ENCODE data around the gene SOSTDC1. TPM values are rescaled to one million over a fixed set of nuclear protein-coding genes. Genes with fewer than 3 reads are reported as not detected.
A peak's percentile ranks its signal among the peaks of the same experiment; 100 is the strongest.

Gene SOSTDC1
- polyA plus RNA-seq, 1 donor from 2014 or later: 0.52 TPM

GRCh38 chr7:16422103-16422435 is 43.5 kb downstream of the SOSTDC1 start:
- Histone ChIP-seq H3K9ac (ENCODE audit: low read length) (peak overlapping the region; percentile 70), H3K27ac (ENCODE audit: low read length) (no peak overlapping the region), H2AFZ (ENCODE audit: low read depth, low read length) (no peak overlapping the region)

GRCh38 chr7:16421333-16422102 is 44.0 kb downstream of the SOSTDC1 start, which contains the start of gene CRPPA:
Gene CRPPA, minus strand, starts transcription at chr7:16421538. Its CDS starts 216 bp downstream, at chr7:16421322.
- Histone ChIP-seq H3K9me3 (ENCODE audit: low read length) (no peaks in the 10 kb centered on the region), H3K9me2 (ENCODE audit: insufficient read depth, low read length) (no peaks in the 10 kb centered on the region), H3K79me2 (replicated peaks; ENCODE audit: insufficient read depth, low read length) (no peaks in the 10 kb centered on the region), H3K4me2 (ENCODE audit: low read length) (no peak within 1 kb of the TSS), H3K27ac (ENCODE audit: low read length) (peak within 1 kb of the TSS; percentile 68), H3K27me3 (ENCODE audit: insufficient read depth, low read depth, low read length) (peaks cover 3% of the 10 kb centered on the region), H3K9ac (ENCODE audit: low read length) (peak within 1 kb of the TSS; percentile 70), H4K20me1 (ENCODE audit: insufficient read depth) (no peaks in the 10 kb centered on the region), H2AFZ (ENCODE audit: low read depth, low read length) (peak within 1 kb of the TSS; percentile 53), H3F3A (ENCODE audit: insufficient read depth, low read length, poor library complexity, severe bottlenecking) (no peaks in the 10 kb centered on the region), H3K4me3 (ENCODE audit: low read length) (peak within 1 kb of the TSS; percentile 73), H3K36me3 (ENCODE audit: insufficient read depth, low read length) (no peaks in the 10 kb centered on the region)
- TF ChIP-seq TAF1 (IDR thresholded peaks at IDR 0.05; ENCODE audit: low read depth) (no peak), POLR2AphosphoS5 (IDR thresholded peaks at IDR 0.05) (no peak), EZH2 (IDR thresholded peaks at IDR 0.05; ENCODE audit: borderline replicate concordance, insufficient read depth, low read length, poor library complexity, severe bottlenecking) (no peak), SMC3 (conservative IDR thresholded peaks at IDR 0.05; ENCODE audit: poor library complexity) (no peak), MXI1 (conservative IDR thresholded peaks at IDR 0.05; ENCODE audit: poor library complexity, severe bottlenecking) (no peak), REST (IDR thresholded peaks at IDR 0.05; ENCODE audit: borderline replicate concordance) (no peak), EP300 (conservative IDR thresholded peaks at IDR 0.05; ENCODE audit: poor library complexity, severe bottlenecking) (no peak), CTCF (IDR thresholded peaks at IDR 0.05; ENCODE audit: poor library complexity, severe bottlenecking) (no peak), RAD21 (conservative IDR thresholded peaks at IDR 0.05) (no peak)

More at GRCh38 chr7:16422103-16422435, 43.5 kb downstream of the SOSTDC1 start:
- no peak for TF ChIP-seq MXI1 (conservative IDR thresholded peaks at IDR 0.05; ENCODE audit: poor library complexity, severe bottlenecking)
- TF ChIP-seq REST (IDR thresholded peaks at IDR 0.05; ENCODE audit: borderline replicate concordance): no peak
- Histone ChIP-seq H3K4me3 (ENCODE audit: low read length) (peak overlapping the region; percentile 73), H3K79me2 (replicated peaks; ENCODE audit: insufficient read depth, low read length) (no peaks in the 10 kb centered on the region), H3F3A (ENCODE audit: insufficient read depth, low read length, poor library complexity, severe bottlenecking) (no peaks in the 10 kb centered on the region), H4K20me1 (ENCODE audit: insufficient read depth) (no peaks in the 10 kb centered on the region), H3K27me3 (ENCODE audit: insufficient read depth, low read depth, low read length) (peaks cover 3% of the 10 kb centered on the region), H3K4me2 (ENCODE audit: low read length) (no peak overlapping the region), H3K9me3 (ENCODE audit: low read length) (no peaks in the 10 kb centered on the region), H3K36me3 (ENCODE audit: insufficient read depth, low read length) (no peaks in the 10 kb centered on the region), H3K9me2 (ENCODE audit: insufficient read depth, low read length) (no peaks in the 10 kb centered on the region)
